ENCODE measurements around the gene ARRDC4.

Gene ARRDC4

GRCh38 chr15:97966924-97967620 lies 6.6 kb downstream of the ARRDC4 start:
- Histone ChIP-seq H3K36me3 (replicated peaks) (no peaks in the 10 kb centered on the region), H3K4me3 (ENCODE audit: low read depth, low read length) (no peak overlapping the region), H3K27me3 (replicated peaks) (no peaks in the 10 kb centered on the region), H3K27ac (no peak overlapping the region)
- no peak for DNase-seq
- no peak for TF ChIP-seq CTCF (IDR thresholded peaks at IDR 0.05; ENCODE audit: low read depth, low read length, missing control alignments)
- in situ Hi-C loops (cut with HindIII; ENCODE audit: low pct_ligation_motif_present, low sequenced_read_pairs), result no loop called here

GRCh38 chr15:97967881-97968280 lies 7.4 kb downstream of the ARRDC4 start:
- no peak for TF ChIP-seq CTCF (IDR thresholded peaks at IDR 0.05; ENCODE audit: low read depth, low read length, missing control alignments)
- no peaks in the 10 kb centered on the region for H3K36me3 ChIP-seq (replicated peaks)
- no peak for DNase-seq
- no peaks in the 10 kb centered on the region for H3K27me3 ChIP-seq (replicated peaks)
- H3K4me3 ChIP-seq (ENCODE audit: low read depth, low read length), result no peak overlapping the region
- in situ Hi-C loops (cut with HindIII; ENCODE audit: low pct_ligation_motif_present, low sequenced_read_pairs), result no loop called here
- H3K27ac ChIP-seq, result no peak overlapping the region

GRCh38 chr15:97968380-97968779 lies 7.9 kb downstream of the ARRDC4 start:
- peak; percentile 2 for DNase-seq
- H3K36me3 ChIP-seq (replicated peaks), result no peaks in the 10 kb centered on the region
- H3K4me3 ChIP-seq (ENCODE audit: low read depth, low read length), result no peak overlapping the region
- in situ Hi-C loops (cut with HindIII; ENCODE audit: low pct_ligation_motif_present, low sequenced_read_pairs), result no loop called here
- H3K27me3 ChIP-seq (replicated peaks), result no peaks in the 10 kb centered on the region
- TF ChIP-seq CTCF (IDR thresholded peaks at IDR 0.05; ENCODE audit: low read depth, low read length, missing control alignments), result no peak
- H3K27ac ChIP-seq, result no peak overlapping the region

- no peak for DNase-seq
- H3K36me3 ChIP-seq (replicated peaks), result no peaks in the 10 kb centered on the region
- H3K4me3 ChIP-seq (ENCODE audit: low read depth, low read length), result no peak overlapping the region
- no peak for TF ChIP-seq CTCF (IDR thresholded peaks at IDR 0.05; ENCODE audit: low read depth, low read length, missing control alignments)
- no peaks in the 10 kb centered on the region for H3K27me3 ChIP-seq (replicated peaks)
- no peak overlapping the region for H3K27ac ChIP-seq
- in situ Hi-C loops (cut with HindIII; ENCODE audit: low pct_ligation_motif_present, low sequenced_read_pairs), result no loop called here
Observed at GRCh38 chr15:97972366-97972765, 11.9 kb downstream of the ARRDC4 start.

- Histone ChIP-seq H3K4me3 (ENCODE audit: low read depth, low read length) (no peak overlapping the region), H3K27me3 (replicated peaks) (no peaks in the 10 kb centered on the region), H3K27ac (no peak overlapping the region), H3K36me3 (replicated peaks) (no peaks in the 10 kb centered on the region)
- in situ Hi-C loops (cut with HindIII; ENCODE audit: low pct_ligation_motif_present, low sequenced_read_pairs), result no loop called here
- DNase-seq, result no peak
- TF ChIP-seq CTCF (IDR thresholded peaks at IDR 0.05; ENCODE audit: low read depth, low read length, missing control alignments), result no peak
Observed at GRCh38 chr15:97976129-97976528, 15.6 kb downstream of the ARRDC4 start.

Data from brain microvascular endothelial cell (primary cell).